Esophagus muscularis mucosa (tissue), 4 donors: Measurements from ENCODE around the gene PRICKLE3. TPM values are rescaled to one million over a fixed set of nuclear protein-coding genes. Genes with fewer than 3 reads are reported as not detected.
A peak's percentile ranks its signal among the peaks of the same experiment; 100 is the strongest.

Experiments
- DNase-seq: peaks from one replicate; pipeline ENCODE4 v3.0.0-alpha.2; 2017; ENCODE audit errors: extremely low spot score
- H3K27ac ChIP-seq, 4 donors: fragments of 200-600 bp; sonication (generic); replicated peaks in 1 of 4; 1 replicate in 3 of 4; 2 replicates in 1 of 4; pipeline ENCODE4 v1.5.1; 2016 to 2019; ENCODE audit warnings: mild to moderate bottlenecking in 1 of 4
- H3K27me3 ChIP-seq, 4 donors: fragments of 200-600 bp; sonication (generic); one replicate each; pipeline versions ENCODE4 v1.5.1 to v1.6.0; 2016 to 2019
- H3K36me3 ChIP-seq, 4 donors: fragments of 200-600 bp; sonication (generic); one replicate each; pipeline ENCODE4 v1.5.1; 2016 to 2019
- H3K4me1 ChIP-seq, 4 donors: fragments of 200-600 bp; sonication (generic); one replicate each; pipeline ENCODE4 v1.5.1; 2016 to 2019
- H3K4me3 ChIP-seq, 4 donors: fragments of 200-600 bp; sonication (generic); 1 replicate in 2 of 4; 2 replicates in 2 of 4; pipeline ENCODE4 v1.5.1; 2016 to 2019; ENCODE audit warnings: mild to moderate bottlenecking in 4 of 4, moderate library complexity in 1 of 4
- H3K9me3 ChIP-seq, 4 donors: fragments of 200-600 bp; sonication (generic); 1 replicate in 3 of 4; 2 replicates in 1 of 4; pipeline ENCODE4 v1.5.1; 2016 to 2019
- CTCF ChIP-seq, 3 experiments: fragments of 200-600 bp in 2 of 3; fragments of 450-650 bp in 1 of 3; sonication (generic) in 2 of 3; IDR thresholded peaks; one replicate each; pipeline ENCODE4 v1.5.1; 2017 to 2019; ENCODE audit warnings: antibody characterized with exemption in 3 of 3, mild to moderate bottlenecking in 2 of 3, moderate library complexity in 1 of 3
- EP300 ChIP-seq: sonication (generic); formaldehyde crosslinking; IDR thresholded peaks from one replicate; pipeline ENCODE4 v1.6.1; 2017; ENCODE audit warnings: antibody characterized with exemption
- POLR2A ChIP-seq: fragments of 450-650 bp; IDR thresholded peaks from one replicate; pipeline ENCODE4 v1.6.1; 2017; ENCODE audit warnings: antibody characterized with exemption, moderate library complexity, mild to moderate bottlenecking, low read depth
- POLR2AphosphoS5 ChIP-seq, 2 donors: sonication (generic); formaldehyde crosslinking; IDR thresholded peaks; one replicate each; pipeline ENCODE4 v1.6.1; 2017; ENCODE audit warnings: antibody characterized with exemption in 2 of 2
- WGBS: methylation state at CpG from one replicate; pipeline ENCODE4 v1.1.5; 2018; 5-methylcytosine and 5-hydroxymethylcytosine counted together
- intact Hi-C: fragments of 100-400 bp; cut with DNase I; formaldehyde crosslinking; loops from one replicate; pipeline ENCODE4 v1.15.1; 2023
- total RNA-seq, 4 donors: library from RNA; depleted of rRNA; stranded (reverse); fragments of >200 nt; gene quantifications; one replicate each; pipeline versions ENCODE4 v1.1.0 to v1.2.1, GENCODE V29; 2016

PRICKLE3 gene
- total RNA-seq, 4 donors from 2014 or later, result 7.6 to 16.2 (median 12.3) TPM

GRCh38 chrX:49161632-49162031 lies 24.5 kb downstream of the PRICKLE3 start:
- no peak for TF ChIP-seq CTCF (IDR thresholded peaks at IDR 0.05)
- no peak for TF ChIP-seq POLR2A
- no peak for TF ChIP-seq EP300
- no peak for TF ChIP-seq POLR2AphosphoS5 (IDR thresholded peaks at IDR 0.05)
- Histone ChIP-seq H3K36me3 (no peaks in the 10 kb centered on the region), H3K27ac (no peak overlapping the region), H3K9me3 (no peaks in the 10 kb centered on the region), H3K27me3 (no peaks in the 10 kb centered on the region), H3K4me3 (no peak overlapping the region), H3K4me1 (peaks cover 0 to 27% (median 22%) of the 10 kb centered on the region in 4 donors)
- intact Hi-C loops, result loop anchor here (10.0 kb wide), 1 partner anchor 1507 kb away; the partner anchor contains the start of genes ELK1 and UXT
- DNase-seq, result no peak
- WGBS, result 78% methylated on average over 5 of the region's 5 CpGs

- Histone ChIP-seq H3K36me3 (no peaks in the 10 kb centered on the region), H3K9me3 (no peaks in the 10 kb centered on the region), H3K27me3 (no peaks in the 10 kb centered on the region), H3K4me3 (no peak overlapping the region), H3K27ac (no peak overlapping the region), H3K4me1 (peaks cover 0 to 24% (median 20%) of the 10 kb centered on the region in 4 donors)
- TF ChIP-seq CTCF (IDR thresholded peaks at IDR 0.05), result no peak
- no peak for TF ChIP-seq EP300
- no peak for TF ChIP-seq POLR2AphosphoS5 (IDR thresholded peaks at IDR 0.05)
- no peak for TF ChIP-seq POLR2A
- no peak for DNase-seq
- intact Hi-C loops, result loop anchor here (10.0 kb wide), 1 partner anchor 1506 kb away; the partner anchor contains the start of genes ELK1 and UXT
- 81% methylated on average over 2 of the region's 2 CpGs for WGBS
These were observed 25.3 kb downstream of the PRICKLE3 start for GRCh38 chrX:49160908-49161307.

DNA sequence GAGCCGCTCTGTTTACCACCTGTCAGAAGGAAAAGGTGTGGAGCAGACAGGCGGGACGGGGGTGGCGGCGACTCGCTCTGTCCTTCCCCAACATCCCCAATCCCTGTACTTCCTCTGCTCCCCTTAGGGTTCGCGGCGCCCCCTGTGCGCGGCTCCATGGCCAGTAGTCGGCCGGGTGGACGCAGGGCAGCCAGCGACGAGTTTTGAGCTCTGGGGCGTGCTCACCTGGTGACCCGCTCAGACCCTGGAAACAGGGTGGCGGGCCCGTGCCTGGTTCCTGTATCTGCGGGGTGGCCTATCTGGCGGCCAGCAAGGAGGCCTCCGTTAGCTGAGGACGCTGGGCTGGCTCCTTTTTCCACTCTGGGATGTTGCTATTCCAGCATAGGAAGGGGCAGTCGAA lies 29.0 kb downstream of the PRICKLE3 start:
- H3K36me3 ChIP-seq, result no peaks in the 10 kb centered on the region
- no peak overlapping the region for H3K4me3 ChIP-seq
- H3K4me1 ChIP-seq, result peaks cover 0 to 9% (median 7%) of the 10 kb centered on the region in 4 donors
- DNase-seq, result no peak
- TF ChIP-seq POLR2AphosphoS5 (IDR thresholded peaks at IDR 0.05) (no peak), EP300 (no peak), CTCF (IDR thresholded peaks at IDR 0.05) (no peak)
- 87% methylated on average over 3 of the region's 25 CpGs for WGBS
- H3K9me3 ChIP-seq, result no peaks in the 10 kb centered on the region
- H3K27ac ChIP-seq, result no peak overlapping the region
- H3K27me3 ChIP-seq, result no peaks in the 10 kb centered on the region
- intact Hi-C loops, result no loop called here

DNA sequence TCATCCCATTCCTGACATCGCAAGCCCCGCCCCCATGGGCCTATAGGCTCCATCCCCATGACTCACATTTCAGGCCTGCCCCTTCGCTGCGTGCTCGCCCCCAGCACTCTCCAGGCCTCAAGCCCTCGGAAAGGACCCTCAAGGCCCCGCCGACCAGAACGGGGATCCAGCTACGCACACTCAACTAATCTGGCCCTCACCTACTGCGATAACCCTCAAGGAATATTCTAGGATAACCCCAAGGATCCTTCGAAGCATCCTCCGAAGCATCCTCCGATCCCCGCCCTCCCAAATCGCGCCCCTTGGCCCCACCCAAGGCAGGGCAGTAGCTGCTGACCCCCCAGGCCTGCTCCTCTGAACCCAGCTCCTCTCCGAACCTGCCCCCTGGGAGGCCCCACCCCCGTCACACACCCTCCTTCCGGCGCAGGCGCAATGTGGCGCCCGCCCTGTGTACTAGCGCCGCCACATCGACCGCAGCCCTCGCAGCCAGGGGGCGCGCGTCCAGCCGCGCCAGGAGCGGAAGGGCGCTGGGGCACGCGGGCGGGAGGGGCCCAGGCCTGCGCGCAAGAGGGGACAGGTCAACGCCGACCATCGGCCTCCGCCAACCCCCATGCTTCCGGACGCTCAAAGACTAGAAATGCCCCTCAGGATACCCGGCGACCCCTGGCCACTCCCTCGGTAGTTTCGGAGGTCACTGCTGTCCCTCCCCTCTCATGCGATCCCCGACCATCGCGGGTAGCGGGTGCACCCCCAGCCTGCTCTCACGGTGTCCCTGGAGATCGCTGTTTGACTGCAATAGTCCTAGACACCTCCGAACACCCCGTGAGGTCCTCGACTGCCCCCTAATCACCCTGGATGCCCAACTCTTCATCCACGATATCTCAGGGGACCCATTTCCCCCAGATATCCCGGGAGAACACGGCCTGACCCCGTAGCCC lies 30.0 kb downstream of the PRICKLE3 start:
- Histone ChIP-seq H3K4me1 (peaks cover 0 to 9% (median 7%) of the 10 kb centered on the region in 4 donors), H3K36me3 (no peaks in the 10 kb centered on the region), H3K27ac (peak overlapping the region; percentile 90 to 94 (median 92)), H3K4me3 (peak overlapping the region; percentile 53 to 67 (median 57)), H3K27me3 (no peaks in the 10 kb centered on the region), H3K9me3 (no peaks in the 10 kb centered on the region)
- TF ChIP-seq POLR2AphosphoS5 (IDR thresholded peaks at IDR 0.05) (peak; percentile 78 to 85), POLR2A (no peak), CTCF (IDR thresholded peaks at IDR 0.05) (peak; percentile 67 to 82 (median 80))
- intact Hi-C loops, result no loop called here
- DNase-seq, result peak; percentile 94
- 51% methylated on average over 24 of the region's 65 CpGs for WGBS
